ENCODE data around the gene LRCH2.
"Not testable (repeated sequence)": the region's sequence is repeated elsewhere in the genome, so short reads cannot be mapped to it uniquely, and the experiment has no call there.

Gene LRCH2

DNA sequence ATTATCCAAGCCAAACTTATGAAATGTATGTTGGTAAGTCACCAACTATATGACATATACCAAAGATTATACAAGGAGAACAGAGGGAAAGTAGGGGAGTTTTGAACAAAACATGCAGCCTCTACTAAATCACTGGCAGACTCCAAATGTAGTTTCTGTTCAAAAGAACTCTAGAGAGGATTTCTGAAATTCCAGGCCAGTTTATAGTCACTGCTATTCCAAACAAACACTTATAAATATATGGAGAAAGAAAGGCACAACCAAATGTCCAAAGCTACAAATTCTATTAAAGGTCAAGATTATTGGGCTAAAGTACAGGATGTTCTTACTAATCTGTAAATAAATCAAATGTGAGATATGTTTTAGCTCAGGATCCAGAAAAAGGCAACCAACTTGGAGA, 2.7 kb upstream of the LRCH2 start:
- no peak for DNase-seq (ENCODE audit: extremely low spot score)
- ChIA-PET POLR2A (no interaction called here), CTCF (no interaction called here)
- TF ChIP-seq SP1 (IDR thresholded peaks at IDR 0.05) (no peak), NFRKB (IDR thresholded peaks at IDR 0.05) (no peak), SUZ12 (IDR thresholded peaks at IDR 0.05) (no peak), LEF1 (IDR thresholded peaks at IDR 0.05; ENCODE audit: borderline replicate concordance) (no peak), FOXA1 (IDR thresholded peaks at IDR 0.05) (no peak), ARNT (IDR thresholded peaks at IDR 0.05) (no peak), L3MBTL2 (conservative IDR thresholded peaks at IDR 0.05) (no peak)
- TF ChIP-seq, protein P1, sequence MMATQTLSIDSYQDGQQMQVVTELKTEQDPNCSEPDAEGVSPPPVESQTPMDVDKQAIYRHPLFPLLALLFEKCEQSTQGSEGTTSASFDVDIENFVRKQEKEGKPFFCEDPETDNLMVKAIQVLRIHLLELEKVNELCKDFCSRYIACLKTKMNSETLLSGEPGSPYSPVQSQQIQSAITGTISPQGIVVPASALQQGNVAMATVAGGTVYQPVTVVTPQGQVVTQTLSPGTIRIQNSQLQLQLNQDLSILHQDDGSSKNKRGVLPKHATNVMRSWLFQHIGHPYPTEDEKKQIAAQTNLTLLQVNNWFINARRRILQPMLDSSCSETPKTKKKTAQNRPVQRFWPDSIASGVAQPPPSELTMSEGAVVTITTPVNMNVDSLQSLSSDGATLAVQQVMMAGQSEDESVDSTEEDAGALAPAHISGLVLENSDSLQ (IDR thresholded peaks at IDR 0.05) = no peak

- ChIA-PET CTCF (no interaction called here), POLR2A (interaction anchor here (0.6 kb wide), 1 partner anchor 25 kb away, joined by 3 read pairs; no protein-coding TSS in a partner anchor)
- DNase-seq (ENCODE audit: extremely low spot score) = no peak
- no peak for TF ChIP-seq ZNF384 (IDR thresholded peaks at IDR 0.05)
Measured at GRCh38 chrX:115234461-115234860, 565 bp upstream of the LRCH2 start.

DNA sequence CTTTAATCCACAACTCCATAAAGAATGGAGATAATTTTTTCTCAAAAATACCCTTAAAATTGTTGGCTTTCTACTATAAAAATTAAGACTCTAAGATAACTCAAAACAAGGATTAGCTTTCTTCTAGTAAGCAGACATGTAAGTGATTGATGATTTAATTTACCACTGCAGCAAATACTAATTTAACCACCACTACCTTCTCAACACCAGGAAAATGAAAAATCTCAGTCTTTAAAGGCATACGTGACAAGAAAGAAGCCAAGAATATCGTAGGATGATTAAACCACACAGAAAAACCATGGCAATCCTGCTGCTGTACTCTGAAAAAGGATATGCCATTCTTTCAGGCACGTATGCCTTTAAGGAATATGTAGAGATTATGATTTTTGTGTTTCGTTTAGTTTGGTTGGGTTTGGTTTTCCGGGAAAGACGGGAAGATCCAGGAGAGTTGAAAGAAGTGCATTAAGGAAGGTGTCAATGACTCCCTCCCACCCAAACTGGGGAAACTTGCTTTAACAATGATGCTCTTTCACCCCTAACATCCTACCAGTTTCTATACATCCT, 881 bp downstream of the LRCH2 start:
- TF ChIP-seq TARDBP (IDR thresholded peaks at IDR 0.05) = no peak
- TF ChIP-seq, protein P1 (IDR thresholded peaks at IDR 0.05) = peak; percentile 39; the same call in 1 of the 2 replicates
- no peak for TF ChIP-seq NFRKB (IDR thresholded peaks at IDR 0.05)
- no peak for TF ChIP-seq LEF1 (IDR thresholded peaks at IDR 0.05; ENCODE audit: borderline replicate concordance)
- POLR2A ChIA-PET = no interaction called here
- no peak for DNase-seq (ENCODE audit: extremely low spot score)
- CTCF ChIA-PET = no interaction called here

- CTCF ChIA-PET = interaction anchor here (0.9 kb wide), 1 partner anchor 42 kb away, joined by 3 read pairs; no protein-coding TSS in a partner anchor
Measured at GRCh38 chrX:115229337-115230003, 4.4 kb downstream of the LRCH2 start.

GRCh38 chrX:115226929-115227328, 7.0 kb downstream of the LRCH2 start:
- DNase-seq (ENCODE audit: extremely low spot score) = no peak
- TF ChIP-seq FOXM1 (IDR thresholded peaks at IDR 0.05; ENCODE audit: borderline replicate concordance) (no peak), FOXA1 (IDR thresholded peaks at IDR 0.05) (no peak), ZNF384 (IDR thresholded peaks at IDR 0.05) (peak; percentile 47), HDGF (IDR thresholded peaks at IDR 0.05; ENCODE audit: borderline replicate concordance) (no peak), ELF4 (IDR thresholded peaks at IDR 0.05) (no peak)
- POLR2A ChIA-PET = no interaction called here
- CTCF ChIA-PET = interaction anchor here (0.7 to 1.3 kb wide), 4 partner anchors 41 to 105 kb away, joined by 3 to 6 read pairs (median 4); no protein-coding TSS in a partner anchor

More at GRCh38 chrX:115229337-115230003, 4.4 kb downstream of the LRCH2 start:
- DNase-seq (ENCODE audit: extremely low spot score) = no peak
- TF ChIP-seq, protein P1 (IDR thresholded peaks at IDR 0.05) = peak; percentile 9; the same call in 1 of the 2 replicates
- TF ChIP-seq HDGF (IDR thresholded peaks at IDR 0.05; ENCODE audit: borderline replicate concordance) = no peak
- POLR2A ChIA-PET = interaction anchor here (1.6 kb wide), 1 partner anchor 40 kb away, joined by 4 read pairs; no protein-coding TSS in a partner anchor

DNA sequence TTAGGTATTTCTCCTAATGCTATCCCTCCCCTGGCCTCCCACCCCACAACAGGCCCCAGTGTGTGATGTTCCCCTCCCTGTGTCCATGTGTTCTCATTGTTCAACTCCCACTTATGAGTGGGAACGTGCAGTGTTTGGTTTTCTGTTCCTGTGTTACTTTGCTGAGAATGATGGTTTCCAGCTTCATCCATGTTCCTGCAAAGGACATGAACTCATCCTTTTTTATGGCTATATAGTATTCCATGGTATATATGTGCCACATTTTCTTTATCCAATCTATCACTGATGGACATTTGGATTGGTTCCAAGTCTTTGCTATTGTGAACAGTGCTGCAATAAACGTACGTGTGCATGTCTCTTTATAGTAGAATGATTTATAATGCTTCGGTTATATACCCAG, 16.6 kb downstream of the LRCH2 start:
- CTCF ChIA-PET; DNase-seq (ENCODE audit: extremely low spot score); POLR2A ChIA-PET: not testable (repeated sequence)

DNA sequence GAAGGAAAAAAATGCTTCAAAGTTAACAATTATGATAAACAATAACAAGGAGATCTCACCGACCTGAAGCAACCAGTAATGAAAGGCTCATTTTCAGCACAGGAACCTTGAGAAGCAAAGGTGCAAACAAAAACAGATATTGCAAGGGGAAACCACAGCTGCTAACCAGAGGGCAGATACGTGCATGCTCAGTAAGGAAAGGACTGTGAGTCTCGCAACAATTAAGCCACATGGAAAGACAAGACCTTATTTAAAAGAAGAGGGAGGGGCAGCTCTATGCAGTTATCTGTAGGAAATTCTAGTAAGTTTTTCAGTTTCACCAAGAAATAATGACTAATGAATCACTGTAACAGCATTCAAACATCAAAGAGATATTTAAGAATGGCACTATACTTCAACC, 19.3 kb downstream of the LRCH2 start:
- CTCF ChIA-PET = no interaction called here
- no peak for DNase-seq (ENCODE audit: extremely low spot score)
- POLR2A ChIA-PET = no interaction called here
- TF ChIP-seq NFRKB (IDR thresholded peaks at IDR 0.05) (no peak), LEF1 (IDR thresholded peaks at IDR 0.05; ENCODE audit: borderline replicate concordance) (no peak), FOXK2 (IDR thresholded peaks at IDR 0.05) (no peak), CTBP1 (IDR thresholded peaks at IDR 0.05; ENCODE audit: borderline replicate concordance) (no peak), TARDBP (IDR thresholded peaks at IDR 0.05) (no peak), HDGF (IDR thresholded peaks at IDR 0.05; ENCODE audit: borderline replicate concordance) (no peak), FOXA1 (IDR thresholded peaks at IDR 0.05) (no peak), ARNT (IDR thresholded peaks at IDR 0.05) (no peak), L3MBTL2 (conservative IDR thresholded peaks at IDR 0.05) (no peak), ELF4 (IDR thresholded peaks at IDR 0.05) (no peak), SP1 (IDR thresholded peaks at IDR 0.05) (no peak), BHLHE40 (IDR thresholded peaks at IDR 0.05; ENCODE audit: borderline replicate concordance) (no peak), ZNF384 (IDR thresholded peaks at IDR 0.05) (no peak), FOXM1 (IDR thresholded peaks at IDR 0.05; ENCODE audit: borderline replicate concordance) (no peak), SUZ12 (IDR thresholded peaks at IDR 0.05) (no peak)
- TF ChIP-seq, protein P1 (IDR thresholded peaks at IDR 0.05) = no peak
